ENCODE data around the gene GTF2H4. TPM values are rescaled to one million over a fixed set of nuclear protein-coding genes. Genes with fewer than 3 reads are reported as not detected.
"Not testable (repeated sequence)": the region's sequence is repeated elsewhere in the genome, so short reads cannot be mapped to it uniquely, and the experiment has no call there.

GTF2H4 gene
- total RNA-seq, 5 donors from 2014 or later (not counting 1 experiment from before 2014, with no cell fraction given) = 15.5 to 39.2 (median 33.3) TPM

DNA sequence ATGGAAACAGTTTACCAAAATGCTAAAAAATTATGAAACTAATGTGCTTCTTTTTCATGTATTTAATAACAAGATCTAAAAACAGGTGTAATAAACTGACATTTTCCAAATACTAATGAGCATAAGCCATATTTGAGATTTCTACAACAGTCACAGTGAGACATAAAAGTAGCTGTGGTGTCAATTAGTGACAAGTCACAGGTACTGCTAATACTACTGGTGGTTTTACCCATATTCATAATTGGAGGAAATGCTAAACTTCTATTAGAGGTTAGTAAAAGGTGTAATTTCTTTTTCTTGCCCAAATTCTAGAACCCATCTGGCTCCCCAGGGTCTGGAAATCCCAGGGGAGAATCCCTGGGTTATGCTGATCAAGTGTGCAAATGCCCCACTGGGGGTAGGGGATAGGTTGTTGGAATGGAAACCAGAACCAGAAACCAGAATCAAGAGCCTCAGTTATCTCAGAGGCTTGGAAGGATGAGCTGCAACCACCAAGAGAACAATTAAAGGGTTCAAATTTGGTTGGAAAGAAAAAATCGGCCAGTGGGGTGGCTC, 7.1 kb upstream of the GTF2H4 start:
- Histone ChIP-seq H3K27me3 (replicated peaks in 1 of 2; ENCODE audit: control insufficient read depth in 2 of 2, extremely low read depth in 1 of 2, insufficient read depth in 2 of 2, low read length in 1 of 2) (no peaks in the 10 kb centered on the region), H3K4me1 (ENCODE audit: control insufficient read depth in 1 of 2, extremely low read depth in 1 of 2, insufficient read depth in 2 of 2, low read length in 2 of 2) (no peaks in the 10 kb centered on the region), H3K4me3 (ENCODE audit: control insufficient read depth in 1 of 2, extremely low read depth in 1 of 2, low read length in 1 of 2) (no peak overlapping the region), H3K36me3 (ENCODE audit: control insufficient read depth in 2 of 2, extremely low read depth in 1 of 2, insufficient read depth in 1 of 2, low read length in 1 of 2) (peaks cover 6 to 10% of the 10 kb centered on the region in 2 donors), H3K27ac (ENCODE audit: low read length) (no peak overlapping the region), H3K9me3 (no peaks in the 10 kb centered on the region)
- no peaks in the 10 kb centered on the region for H3K9me3 Mint-ChIP-seq
- WGBS (ENCODE audit: insufficient coverage) = no CpG with 5 or more reads among the region's 1 CpG
- DNase-seq (no peak), ATAC-seq (replicated peaks in 1 of 4) (no peak)
- no peak overlapping the region for H3K4me3 Mint-ChIP-seq
- H3K27ac Mint-ChIP-seq = no peak overlapping the region
- no peaks in the 10 kb centered on the region for H3K27me3 Mint-ChIP-seq
- H3K36me3 Mint-ChIP-seq = peaks cover 11% of the 10 kb centered on the region
- H3K4me1 Mint-ChIP-seq = peaks cover 0 to 5% (median 0%) of the 10 kb centered on the region in 3 donors
- ChIA-PET POLR2A (no interaction called here), CTCF (interaction anchor here in 1 of 2 donors (0.5 kb wide), 1 partner anchor 1967 kb away, joined by 4 read pairs; no protein-coding TSS in a partner anchor)

DNA sequence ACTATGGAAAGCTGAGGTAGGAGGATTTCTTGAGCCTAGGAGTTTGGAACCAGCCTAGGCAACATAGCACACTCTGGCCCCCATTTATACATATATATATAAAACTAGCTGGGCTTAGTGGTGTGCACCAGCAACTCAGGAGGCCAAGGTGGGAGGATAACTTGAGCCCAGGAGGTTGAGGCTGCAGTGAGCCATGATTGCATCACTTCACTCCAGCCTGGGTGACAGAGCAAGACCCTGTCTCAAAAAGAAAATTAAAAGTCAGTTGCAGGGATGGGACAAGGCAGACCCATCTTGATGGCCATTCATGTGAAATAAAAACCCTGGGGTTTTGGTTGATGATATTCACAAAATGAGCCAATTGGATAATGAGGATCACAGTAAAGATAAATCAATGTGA, 6.6 kb upstream of the GTF2H4 start:
- ChIA-PET POLR2A (interaction anchor here in 1 of 2 donors (0.6 kb wide), 1 partner anchor 12 kb away, joined by 5 read pairs; no protein-coding TSS in a partner anchor), CTCF (interaction anchor here in 1 of 2 donors (0.5 kb wide), 1 partner anchor 1967 kb away, joined by 4 read pairs; no protein-coding TSS in a partner anchor)
- no peaks in the 10 kb centered on the region for H3K27me3 ChIP-seq (replicated peaks in 1 of 2; ENCODE audit: control insufficient read depth in 2 of 2, extremely low read depth in 1 of 2, insufficient read depth in 2 of 2, low read length in 1 of 2)
- no peaks in the 10 kb centered on the region for H3K9me3 ChIP-seq
- H3K4me3 Mint-ChIP-seq = no peak overlapping the region
- peaks cover 0 to 5% (median 0%) of the 10 kb centered on the region in 3 donors for H3K4me1 Mint-ChIP-seq
- no peak overlapping the region for H3K27ac Mint-ChIP-seq
- no peak overlapping the region for H3K27ac ChIP-seq (ENCODE audit: low read length)
- DNase-seq = no peak
- peaks cover 6 to 10% of the 10 kb centered on the region in 2 donors for H3K36me3 ChIP-seq (ENCODE audit: control insufficient read depth in 2 of 2, extremely low read depth in 1 of 2, insufficient read depth in 1 of 2, low read length in 1 of 2)
- H3K36me3 Mint-ChIP-seq = peaks cover 11% of the 10 kb centered on the region
- H3K27me3 Mint-ChIP-seq = no peaks in the 10 kb centered on the region
- ATAC-seq (replicated peaks in 1 of 4) = no peak
- no peaks in the 10 kb centered on the region for H3K4me1 ChIP-seq (ENCODE audit: control insufficient read depth in 1 of 2, extremely low read depth in 1 of 2, insufficient read depth in 2 of 2, low read length in 2 of 2)
- no peaks in the 10 kb centered on the region for H3K9me3 Mint-ChIP-seq
- no peak overlapping the region for H3K4me3 ChIP-seq (ENCODE audit: control insufficient read depth in 1 of 2, extremely low read depth in 1 of 2, low read length in 1 of 2)

DNA sequence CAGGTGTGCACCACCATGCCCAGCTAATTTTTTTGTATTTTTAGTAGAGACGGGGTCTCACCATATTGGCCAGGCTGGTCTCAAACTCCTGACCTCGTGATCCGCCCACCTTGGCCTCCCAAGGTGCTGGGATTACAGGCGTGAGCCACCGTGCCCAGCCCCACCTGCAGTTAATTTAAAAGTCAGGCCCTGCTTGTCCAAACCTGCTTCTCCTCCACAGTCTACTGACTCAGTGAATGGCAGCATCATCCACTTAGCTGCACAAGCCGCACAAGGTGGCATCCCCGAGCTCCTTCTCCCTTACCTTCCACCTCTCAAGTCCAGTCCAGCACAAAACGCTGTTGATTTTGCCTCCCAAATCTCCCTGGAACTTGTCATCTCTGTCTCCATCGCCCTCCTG, 5.8 kb upstream of the GTF2H4 start:
- DNase-seq; H3K9me3 Mint-ChIP-seq; ATAC-seq (replicated peaks in 1 of 4); H3K27ac Mint-ChIP-seq; POLR2A ChIA-PET; H3K27me3 ChIP-seq (replicated peaks in 1 of 2; ENCODE audit: control insufficient read depth in 2 of 2, extremely low read depth in 1 of 2, insufficient read depth in 2 of 2, low read length in 1 of 2); H3K9me3 ChIP-seq; H3K27ac ChIP-seq (ENCODE audit: low read length); CTCF ChIA-PET; H3K4me1 Mint-ChIP-seq; H3K36me3 ChIP-seq (ENCODE audit: control insufficient read depth in 2 of 2, extremely low read depth in 1 of 2, insufficient read depth in 1 of 2, low read length in 1 of 2); H3K4me3 ChIP-seq (ENCODE audit: control insufficient read depth in 1 of 2, extremely low read depth in 1 of 2, low read length in 1 of 2); H3K4me1 ChIP-seq (ENCODE audit: control insufficient read depth in 1 of 2, extremely low read depth in 1 of 2, insufficient read depth in 2 of 2, low read length in 2 of 2); H3K4me3 Mint-ChIP-seq; H3K27me3 Mint-ChIP-seq: not testable (repeated sequence)
- WGBS (ENCODE audit: insufficient coverage) = 88% methylated on average over 7 of the region's 9 CpGs
- H3K36me3 Mint-ChIP-seq = peaks cover 11% of the 10 kb centered on the region

DNA sequence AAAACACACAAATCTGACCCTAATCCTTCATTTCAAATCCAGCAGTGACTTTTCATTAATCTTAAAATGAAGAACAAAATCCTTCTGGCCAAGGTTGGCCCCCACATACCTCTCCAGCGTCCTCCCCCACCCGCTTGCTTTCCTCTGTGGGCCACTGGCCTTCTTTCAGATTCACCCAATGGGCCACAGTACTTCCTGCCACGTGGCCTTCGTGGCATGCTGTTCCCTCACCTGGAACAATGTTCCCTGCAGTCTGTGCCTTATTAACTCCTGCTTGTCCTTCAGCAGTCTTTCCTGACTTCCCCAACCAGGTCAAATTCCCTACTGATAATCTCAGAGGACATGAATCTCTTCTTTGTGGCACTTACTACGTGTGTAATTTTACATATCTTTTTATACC, 5.3 kb upstream of the GTF2H4 start:
- Histone ChIP-seq H3K36me3 (ENCODE audit: control insufficient read depth in 2 of 2, extremely low read depth in 1 of 2, insufficient read depth in 1 of 2, low read length in 1 of 2) (peaks cover 6 to 10% of the 10 kb centered on the region in 2 donors), H3K27ac (ENCODE audit: low read length) (no peak overlapping the region), H3K4me3 (ENCODE audit: control insufficient read depth in 1 of 2, extremely low read depth in 1 of 2, low read length in 1 of 2) (no peak overlapping the region), H3K27me3 (replicated peaks in 1 of 2; ENCODE audit: control insufficient read depth in 2 of 2, extremely low read depth in 1 of 2, insufficient read depth in 2 of 2, low read length in 1 of 2) (no peaks in the 10 kb centered on the region), H3K9me3 (no peaks in the 10 kb centered on the region), H3K4me1 (ENCODE audit: control insufficient read depth in 1 of 2, extremely low read depth in 1 of 2, insufficient read depth in 2 of 2, low read length in 2 of 2) (peaks cover 0 to 5% of the 10 kb centered on the region in 2 experiments)
- no peak overlapping the region for H3K27ac Mint-ChIP-seq
- H3K4me3 Mint-ChIP-seq = no peak overlapping the region
- DNase-seq (no peak), ATAC-seq (replicated peaks in 1 of 4) (no peak)
- WGBS (ENCODE audit: insufficient coverage) = 48% methylated on average over 4 of the region's 5 CpGs
- peaks cover 11% of the 10 kb centered on the region for H3K36me3 Mint-ChIP-seq
- no peaks in the 10 kb centered on the region for H3K27me3 Mint-ChIP-seq
- peaks cover 2 to 9% (median 8%) of the 10 kb centered on the region in 3 donors for H3K4me1 Mint-ChIP-seq
- CTCF ChIA-PET = interaction anchor here in 1 of 2 donors (0.6 kb wide), 1 partner anchor 420 kb away, joined by 3 read pairs; no protein-coding TSS in a partner anchor
- H3K9me3 Mint-ChIP-seq = no peaks in the 10 kb centered on the region
- POLR2A ChIA-PET = no interaction called here

DNA sequence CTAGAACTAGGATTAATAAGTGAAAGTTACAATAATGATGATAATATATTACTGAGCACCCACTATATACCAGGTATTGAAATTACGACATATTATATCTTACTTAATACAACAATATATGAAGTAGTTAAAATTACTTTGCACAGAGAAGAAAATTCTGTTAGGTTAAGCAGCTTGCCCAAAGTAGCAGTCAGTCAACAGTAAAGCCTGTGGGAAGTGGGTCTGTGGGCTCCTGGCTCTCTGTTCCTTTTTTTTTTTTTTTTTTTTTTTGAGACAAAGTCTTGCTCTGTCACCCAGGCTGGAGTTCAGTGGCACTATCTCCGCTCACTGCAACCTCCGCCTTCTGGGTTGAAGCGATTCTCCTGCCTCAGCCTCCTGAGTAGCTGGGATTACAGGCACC, 4.8 kb upstream of the GTF2H4 start:
- ATAC-seq (replicated peaks in 1 of 4) (no peak), DNase-seq (no peak)
- POLR2A ChIA-PET = no interaction called here
- CTCF ChIA-PET = interaction anchor here in 1 of 2 donors (0.6 kb wide), 1 partner anchor 421 kb away, joined by 3 read pairs; no protein-coding TSS in a partner anchor
- peaks cover 8 to 14% (median 13%) of the 10 kb centered on the region in 3 donors for H3K4me1 Mint-ChIP-seq
- no peaks in the 10 kb centered on the region for H3K27me3 ChIP-seq (replicated peaks in 1 of 2; ENCODE audit: control insufficient read depth in 2 of 2, extremely low read depth in 1 of 2, insufficient read depth in 2 of 2, low read length in 1 of 2)
- peaks cover 6% of the 10 kb centered on the region in 2 donors for H3K36me3 ChIP-seq (ENCODE audit: control insufficient read depth in 2 of 2, extremely low read depth in 1 of 2, insufficient read depth in 1 of 2, low read length in 1 of 2)
- H3K9me3 ChIP-seq = no peaks in the 10 kb centered on the region
- H3K4me3 Mint-ChIP-seq = no peak overlapping the region
- no peaks in the 10 kb centered on the region for H3K9me3 Mint-ChIP-seq
- no peaks in the 10 kb centered on the region for H3K27me3 Mint-ChIP-seq
- no CpG with 5 or more reads among the region's 4 CpGs for WGBS (ENCODE audit: insufficient coverage)
- H3K4me3 ChIP-seq (ENCODE audit: control insufficient read depth in 1 of 2, extremely low read depth in 1 of 2, low read length in 1 of 2) = no peak overlapping the region
- no peak overlapping the region for H3K27ac ChIP-seq (ENCODE audit: low read length)
- peaks cover 6% of the 10 kb centered on the region for H3K36me3 Mint-ChIP-seq
- no peak overlapping the region for H3K27ac Mint-ChIP-seq
- H3K4me1 ChIP-seq (ENCODE audit: control insufficient read depth in 1 of 2, extremely low read depth in 1 of 2, insufficient read depth in 2 of 2, low read length in 2 of 2) = peaks cover 0 to 8% of the 10 kb centered on the region in 2 experiments

DNA sequence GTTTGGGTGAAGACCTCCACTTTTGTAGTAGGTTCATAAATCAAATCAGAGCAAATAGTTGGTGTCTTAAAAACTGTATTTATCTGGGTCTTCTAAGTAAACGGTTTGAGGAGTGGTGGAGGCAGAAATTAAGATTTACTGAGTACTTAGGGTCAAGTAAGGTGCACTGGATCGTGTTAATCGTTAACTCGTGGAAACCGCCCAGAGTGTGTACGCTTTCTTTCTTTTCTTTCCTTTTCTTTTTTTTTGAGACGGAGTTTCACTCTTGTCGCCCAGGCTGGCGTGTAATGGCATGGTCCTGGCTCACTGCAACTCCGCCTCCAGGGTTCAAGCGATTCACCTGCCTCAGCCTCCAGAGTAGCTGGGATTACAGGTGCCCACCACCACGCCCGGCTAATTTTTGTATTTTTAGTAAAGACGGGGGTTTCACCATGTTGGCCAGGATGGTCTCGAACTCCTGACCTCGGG, 683 bp upstream of the GTF2H4 start:
- H3K4me1 ChIP-seq (ENCODE audit: control insufficient read depth in 1 of 2, extremely low read depth in 1 of 2, insufficient read depth in 2 of 2, low read length in 2 of 2) = peaks cover 6 to 20% of the 10 kb centered on the region in 2 experiments
- H3K9me3 Mint-ChIP-seq; H3K9me3 ChIP-seq; H3K27me3 Mint-ChIP-seq; H3K27me3 ChIP-seq (replicated peaks in 1 of 2; ENCODE audit: control insufficient read depth in 2 of 2, extremely low read depth in 1 of 2, insufficient read depth in 2 of 2, low read length in 1 of 2); ATAC-seq (replicated peaks in 1 of 4); DNase-seq; H3K27ac ChIP-seq (ENCODE audit: low read length): not testable (repeated sequence)
- Mint-ChIP-seq H3K4me3 (peak overlapping the region; percentile 99 to 100 (median 99)), H3K27ac (peak overlapping the region in 1 of 2 donors; percentile 87), H3K4me1 (peaks cover 17 to 27% (median 25%) of the 10 kb centered on the region in 3 donors), H3K36me3 (peaks cover 14% of the 10 kb centered on the region)
- POLR2A ChIA-PET = interaction anchor here (0.6 to 1.1 kb wide), 3 partner anchors 293 to 900 kb away, joined by 3 to 9 read pairs (median 3); partner anchors contain the start of gene PPP1R11 (in 1 of the 2)
- H3K4me3 ChIP-seq (ENCODE audit: control insufficient read depth in 1 of 2, extremely low read depth in 1 of 2, low read length in 1 of 2) = peak overlapping the region; percentile 88 to 91
- CTCF ChIA-PET = interaction anchor here in 1 of 2 donors (1.0 kb wide), 2 partner anchors 27 to 228 kb away, joined by 3 to 4 read pairs; no protein-coding TSS in a partner anchor
- WGBS (ENCODE audit: insufficient coverage) = 51% methylated on average over 12 of the region's 16 CpGs
- peaks cover 1 to 19% of the 10 kb centered on the region in 2 donors for H3K36me3 ChIP-seq (ENCODE audit: control insufficient read depth in 2 of 2, extremely low read depth in 1 of 2, insufficient read depth in 1 of 2, low read length in 1 of 2)

Measured in T-cell (primary cell).